Measurements from ENCODE around the gene CBFA2T3.
"Not testable (repeated sequence)": the region's sequence is repeated elsewhere in the genome, so short reads cannot be mapped to it uniquely, and the experiment has no call there.

Gene CBFA2T3

DNA sequence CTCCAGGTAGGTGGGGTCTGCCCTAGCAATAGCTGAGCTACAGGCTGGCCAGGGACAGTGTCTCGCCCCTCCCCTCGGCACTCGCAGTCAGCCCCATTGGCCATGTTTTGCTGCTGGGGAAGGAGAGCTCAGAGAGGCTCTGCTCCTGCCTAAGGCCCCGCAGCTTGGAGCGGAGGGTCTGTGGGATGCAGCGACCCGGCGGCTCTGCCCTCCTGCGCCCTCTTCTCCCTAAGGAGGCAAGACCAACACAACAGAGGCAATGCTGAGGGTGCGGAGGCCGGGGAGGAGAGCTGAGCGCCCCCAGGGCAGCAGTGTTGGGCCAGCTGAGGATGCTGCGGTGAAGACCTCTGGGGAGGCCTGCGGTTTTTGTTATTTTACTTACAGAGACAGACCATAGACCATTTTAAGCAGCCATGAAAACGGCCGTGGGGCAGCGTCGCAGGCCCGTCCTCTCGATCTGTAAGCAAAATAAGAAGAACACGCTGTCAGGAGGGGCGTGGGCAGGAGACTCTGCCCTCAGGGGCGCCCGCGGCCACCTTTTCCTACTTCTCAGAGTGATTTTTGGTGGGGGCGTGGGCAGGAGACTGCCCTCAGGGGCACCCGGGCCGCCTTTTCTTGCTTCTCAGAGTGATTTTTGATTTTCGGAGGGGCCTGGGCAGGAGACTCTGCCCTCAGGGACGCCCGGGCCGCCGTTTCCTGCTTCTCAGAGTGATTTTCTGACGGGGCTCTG is 79.1 kb downstream of the CBFA2T3 start:
- H3K36me3 ChIP-seq (ENCODE audit: control insufficient read depth, insufficient read depth, low read length), result no peaks in the 10 kb centered on the region

GRCh38 chr16:88896238-88897070 is 80.6 kb downstream of the CBFA2T3 start:
- H3K36me3 ChIP-seq (ENCODE audit: control insufficient read depth, insufficient read depth, low read length), result no peaks in the 10 kb centered on the region
- H3K4me3 ChIP-seq (ENCODE audit: low read depth, low read length), result no peak overlapping the region
- H3K4me1 ChIP-seq (ENCODE audit: control insufficient read depth, insufficient read depth, low read length), result no peaks in the 10 kb centered on the region
- H3K9me3 ChIP-seq (ENCODE audit: control insufficient read depth, insufficient read depth, low read length), result no peaks in the 10 kb centered on the region
- H3K27me3 ChIP-seq (ENCODE audit: control insufficient read depth, insufficient read depth, low read length), result no peaks in the 10 kb centered on the region
- H3K9ac ChIP-seq (ENCODE audit: low read depth, low read length), result no peak overlapping the region

More for the DNA sequence above, 79.1 kb downstream of the CBFA2T3 start:
- Histone ChIP-seq H3K9ac (ENCODE audit: low read depth, low read length) (no peak overlapping the region), H3K4me3 (ENCODE audit: low read depth, low read length) (no peak overlapping the region), H3K27me3 (ENCODE audit: control insufficient read depth, insufficient read depth, low read length) (no peaks in the 10 kb centered on the region), H3K4me1 (ENCODE audit: control insufficient read depth, insufficient read depth, low read length) (no peaks in the 10 kb centered on the region), H3K9me3 (ENCODE audit: control insufficient read depth, insufficient read depth, low read length) (no peaks in the 10 kb centered on the region)

GRCh38 chr16:88895335-88895734 is 81.7 kb downstream of the CBFA2T3 start:
- Histone ChIP-seq H3K27me3 (ENCODE audit: control insufficient read depth, insufficient read depth, low read length) (no peaks in the 10 kb centered on the region), H3K4me1 (ENCODE audit: control insufficient read depth, insufficient read depth, low read length) (no peaks in the 10 kb centered on the region), H3K9me3 (ENCODE audit: control insufficient read depth, insufficient read depth, low read length) (no peaks in the 10 kb centered on the region)

DNA sequence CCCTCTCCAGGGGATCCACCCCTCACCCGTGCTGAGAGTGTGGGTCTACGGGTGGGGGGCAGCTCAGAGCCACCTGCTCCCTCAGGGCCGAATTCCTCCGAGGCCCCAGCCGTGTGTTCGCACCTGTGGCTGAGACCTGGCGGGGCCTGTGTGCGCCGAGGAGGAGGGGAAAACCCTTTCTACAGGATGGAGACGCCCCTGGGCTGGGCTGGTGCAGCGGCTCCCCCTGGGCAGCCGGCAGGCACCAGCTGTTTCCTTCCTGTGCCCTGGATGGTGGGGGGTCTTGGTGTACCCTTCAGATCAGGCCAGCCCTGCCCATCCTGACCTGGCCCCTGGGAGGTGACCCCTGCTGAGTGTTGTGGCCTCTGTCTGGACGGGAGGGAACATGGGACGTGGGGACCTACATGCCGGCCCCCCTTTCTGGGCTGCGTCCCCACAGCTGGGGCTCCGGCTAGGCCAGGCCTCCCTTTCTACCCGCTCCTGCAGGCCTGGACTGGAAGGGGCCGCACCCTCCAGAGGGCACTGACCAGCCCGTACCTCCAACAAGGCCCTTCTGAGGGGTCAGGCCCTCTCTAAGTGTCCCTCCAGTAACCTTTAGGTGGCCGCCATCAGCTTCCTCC is 82.2 kb downstream of the CBFA2T3 start:
- Histone ChIP-seq H3K4me3 (ENCODE audit: low read depth, low read length) (no peak overlapping the region), H3K9me3 (ENCODE audit: control insufficient read depth, insufficient read depth, low read length) (no peaks in the 10 kb centered on the region), H3K36me3 (ENCODE audit: control insufficient read depth, insufficient read depth, low read length) (no peaks in the 10 kb centered on the region), H3K27me3 (ENCODE audit: control insufficient read depth, insufficient read depth, low read length) (no peaks in the 10 kb centered on the region), H3K9ac (ENCODE audit: low read depth, low read length) (no peak overlapping the region), H3K4me1 (ENCODE audit: control insufficient read depth, insufficient read depth, low read length) (no peaks in the 10 kb centered on the region)

More at GRCh38 chr16:88895335-88895734, 81.7 kb downstream of the CBFA2T3 start:
- H3K4me3 ChIP-seq (ENCODE audit: low read depth, low read length), result no peak overlapping the region
- H3K36me3 ChIP-seq (ENCODE audit: control insufficient read depth, insufficient read depth, low read length), result no peaks in the 10 kb centered on the region
- H3K9ac ChIP-seq (ENCODE audit: low read depth, low read length), result no peak overlapping the region

GRCh38 chr16:88894266-88894665 is 82.7 kb downstream of the CBFA2T3 start:
- not testable (repeated sequence) for H3K9me3 ChIP-seq (ENCODE audit: control insufficient read depth, insufficient read depth, low read length); H3K4me3 ChIP-seq (ENCODE audit: low read depth, low read length); H3K36me3 ChIP-seq (ENCODE audit: control insufficient read depth, insufficient read depth, low read length); H3K4me1 ChIP-seq (ENCODE audit: control insufficient read depth, insufficient read depth, low read length); H3K9ac ChIP-seq (ENCODE audit: low read depth, low read length); H3K27me3 ChIP-seq (ENCODE audit: control insufficient read depth, insufficient read depth, low read length)

GRCh38 chr16:88893127-88893968 is 83.7 kb downstream of the CBFA2T3 start:
- Histone ChIP-seq H3K4me3 (ENCODE audit: low read depth, low read length) (no peak overlapping the region), H3K36me3 (ENCODE audit: control insufficient read depth, insufficient read depth, low read length) (no peaks in the 10 kb centered on the region), H3K4me1 (ENCODE audit: control insufficient read depth, insufficient read depth, low read length) (no peaks in the 10 kb centered on the region), H3K9me3 (ENCODE audit: control insufficient read depth, insufficient read depth, low read length) (no peaks in the 10 kb centered on the region), H3K9ac (ENCODE audit: low read depth, low read length) (no peak overlapping the region), H3K27me3 (ENCODE audit: control insufficient read depth, insufficient read depth, low read length) (no peaks in the 10 kb centered on the region)

DNA sequence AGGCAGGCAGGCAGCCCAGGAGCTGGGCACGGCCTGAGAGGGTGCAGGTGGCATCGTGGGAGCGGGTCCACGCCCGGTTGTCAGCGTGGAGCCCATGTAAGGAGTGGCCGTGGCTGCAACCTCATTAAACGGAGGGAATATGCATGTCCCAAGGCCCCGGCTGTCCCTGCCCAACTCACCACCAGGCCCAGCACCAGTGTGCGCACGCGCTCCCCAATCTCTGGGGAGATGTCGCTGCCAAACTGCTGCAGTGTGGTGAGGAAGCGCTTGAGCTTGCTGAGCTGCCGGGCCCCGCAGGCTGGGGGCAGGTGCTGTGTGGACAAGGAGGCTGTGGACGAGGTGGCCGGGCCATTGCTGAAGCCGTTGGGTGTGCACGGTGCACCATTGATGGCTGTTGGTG is 84.9 kb downstream of the CBFA2T3 start:
- no peaks in the 10 kb centered on the region for H3K27me3 ChIP-seq (ENCODE audit: control insufficient read depth, insufficient read depth, low read length)
- no peak overlapping the region for H3K9ac ChIP-seq (ENCODE audit: low read depth, low read length)
- no peaks in the 10 kb centered on the region for H3K4me1 ChIP-seq (ENCODE audit: control insufficient read depth, insufficient read depth, low read length)
- no peaks in the 10 kb centered on the region for H3K9me3 ChIP-seq (ENCODE audit: control insufficient read depth, insufficient read depth, low read length)
- H3K4me3 ChIP-seq (ENCODE audit: low read depth, low read length), result no peak overlapping the region
- no peaks in the 10 kb centered on the region for H3K36me3 ChIP-seq (ENCODE audit: control insufficient read depth, insufficient read depth, low read length)

- H3K4me1 ChIP-seq (ENCODE audit: control insufficient read depth, insufficient read depth, low read length), result no peaks in the 10 kb centered on the region
- no peaks in the 10 kb centered on the region for H3K36me3 ChIP-seq (ENCODE audit: control insufficient read depth, insufficient read depth, low read length)
- H3K9me3 ChIP-seq (ENCODE audit: control insufficient read depth, insufficient read depth, low read length), result no peaks in the 10 kb centered on the region
- H3K9ac ChIP-seq (ENCODE audit: low read depth, low read length), result no peak overlapping the region
- no peaks in the 10 kb centered on the region for H3K27me3 ChIP-seq (ENCODE audit: control insufficient read depth, insufficient read depth, low read length)
- no peak overlapping the region for H3K4me3 ChIP-seq (ENCODE audit: low read depth, low read length)
Measured at GRCh38 chr16:88891083-88891482, 85.9 kb downstream of the CBFA2T3 start.

- not testable (repeated sequence) for H3K4me1 ChIP-seq (ENCODE audit: control insufficient read depth, insufficient read depth, low read length); H3K9ac ChIP-seq (ENCODE audit: low read depth, low read length); H3K36me3 ChIP-seq (ENCODE audit: control insufficient read depth, insufficient read depth, low read length); H3K4me3 ChIP-seq (ENCODE audit: low read depth, low read length); H3K27me3 ChIP-seq (ENCODE audit: control insufficient read depth, insufficient read depth, low read length); H3K9me3 ChIP-seq (ENCODE audit: control insufficient read depth, insufficient read depth, low read length)
Measured at GRCh38 chr16:88889702-88890352, 87.2 kb downstream of the CBFA2T3 start.

DNA sequence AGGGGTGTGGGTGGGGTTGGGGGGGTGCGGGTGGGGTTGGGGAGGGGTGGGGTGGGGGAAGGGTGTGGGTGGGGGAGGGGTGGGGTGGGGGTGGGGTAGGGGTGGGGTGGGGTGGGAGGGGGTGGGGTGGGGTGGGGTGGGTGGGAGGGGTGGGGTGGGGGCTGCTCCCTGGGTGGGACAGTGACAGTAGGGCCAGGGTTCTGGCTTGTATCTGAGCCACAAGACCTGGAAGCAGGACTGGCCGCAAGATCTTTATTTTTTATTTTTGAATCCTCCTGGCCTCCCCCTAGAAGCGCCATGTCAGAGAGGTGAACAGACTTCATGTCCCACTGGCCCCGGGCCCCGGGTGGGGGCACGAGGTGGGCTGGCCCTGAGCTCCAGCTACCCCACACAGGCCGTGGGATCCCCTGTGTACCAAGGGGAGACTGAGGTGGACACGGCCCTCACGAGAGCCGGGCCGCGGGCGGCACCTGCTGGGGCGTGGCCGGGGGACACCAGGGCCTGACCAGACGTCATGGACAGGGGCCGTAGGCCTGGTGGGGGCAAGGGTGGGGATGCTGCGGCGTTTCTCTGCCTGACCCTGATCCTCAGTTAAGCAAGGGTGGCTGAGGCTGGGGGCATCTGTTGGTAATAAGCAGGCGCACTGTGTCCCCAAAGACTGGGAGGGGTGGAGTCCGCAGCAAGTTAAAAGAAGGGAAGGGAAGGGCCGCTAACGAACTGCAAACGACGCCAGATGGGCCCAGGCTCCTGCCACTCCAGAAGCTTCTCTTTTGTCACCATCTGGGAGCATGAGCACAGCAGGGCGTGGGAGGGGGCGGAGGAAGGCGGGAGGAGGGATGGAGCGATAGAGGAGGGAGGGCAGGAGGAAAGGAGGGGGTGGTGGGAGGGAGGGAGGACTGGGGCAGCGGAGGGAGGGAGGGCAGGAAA is 88.3 kb downstream of the CBFA2T3 start:
- Histone ChIP-seq H3K9me3 (ENCODE audit: control insufficient read depth, insufficient read depth, low read length) (no peaks in the 10 kb centered on the region), H3K4me3 (ENCODE audit: low read depth, low read length) (no peak overlapping the region), H3K36me3 (ENCODE audit: control insufficient read depth, insufficient read depth, low read length) (no peaks in the 10 kb centered on the region), H3K4me1 (ENCODE audit: control insufficient read depth, insufficient read depth, low read length) (no peaks in the 10 kb centered on the region), H3K9ac (ENCODE audit: low read depth, low read length) (no peak overlapping the region), H3K27me3 (ENCODE audit: control insufficient read depth, insufficient read depth, low read length) (no peaks in the 10 kb centered on the region)

Data from iPS-15b (cell line).